RCC 7860 (cell line): Measurements from ENCODE around the gene RMDN2.
"Not testable (repeated sequence)": the region's sequence is repeated elsewhere in the genome, so short reads cannot be mapped to it uniquely, and the experiment has no call there.

Experiments
- DNase-seq: peaks from one replicate; pipeline ENCODE4 v3.0.0-alpha.2; 2015; ENCODE audit warnings: low spot score
- FAIRE-seq: peaks from 2 replicates; lab custom pipeline; 2012; peaks lifted over from hg19 to GRCh38; lab: Jason Lieb, UNC

RMDN2 gene

GRCh38 chr2:37984589-37984988, 59.5 kb downstream of the RMDN2 start:
- DNase-seq = no peak
- FAIRE-seq = peak; percentile 89

- FAIRE-seq = peak; percentile 81
- peak; percentile 25 for DNase-seq
Measured at GRCh38 chr2:37985333-37985732, 60.2 kb downstream of the RMDN2 start.

- DNase-seq (no peak), FAIRE-seq (no peak)
Measured at GRCh38 chr2:37987098-37987775, 62.1 kb downstream of the RMDN2 start.

GRCh38 chr2:37992601-37993000, 67.5 kb downstream of the RMDN2 start:
- DNase-seq (no peak), FAIRE-seq (peak; percentile 79)

GRCh38 chr2:37993143-37993542, 68.1 kb downstream of the RMDN2 start:
- no peak for FAIRE-seq

GRCh38 chr2:37997629-37998028, 72.5 kb downstream of the RMDN2 start:
- FAIRE-seq (peak; percentile 68), DNase-seq (no peak)

More at GRCh38 chr2:37993143-37993542, 68.1 kb downstream of the RMDN2 start:
- no peak for DNase-seq

GRCh38 chr2:38000485-38001222, 75.6 kb downstream of the RMDN2 start:
- FAIRE-seq = no peak
- DNase-seq = no peak

- not testable (repeated sequence) for DNase-seq, FAIRE-seq
Measured at GRCh38 chr2:38010187-38010586, 85.1 kb downstream of the RMDN2 start.

GRCh38 chr2:38010995-38011394, 85.9 kb downstream of the RMDN2 start:
- no peak for FAIRE-seq
- DNase-seq = no peak

GRCh38 chr2:38013158-38013752, 88.2 kb downstream of the RMDN2 start:
- FAIRE-seq = peak; percentile 82
- DNase-seq = peak; percentile 54

- DNase-seq (peak; percentile 60), FAIRE-seq (peak; percentile 71)
Measured at GRCh38 chr2:38016219-38016618, 91.1 kb downstream of the RMDN2 start.

- FAIRE-seq = no peak
- no peak for DNase-seq
Measured at GRCh38 chr2:38017836-38018235, 92.7 kb downstream of the RMDN2 start.

- not testable (repeated sequence) for FAIRE-seq, DNase-seq
Measured at GRCh38 chr2:38020359-38021069, 95.4 kb downstream of the RMDN2 start.

GRCh38 chr2:38021589-38021988, 96.5 kb downstream of the RMDN2 start:
- DNase-seq = no peak
- FAIRE-seq = no peak

GRCh38 chr2:38026846-38027245, 101.8 kb downstream of the RMDN2 start:
- DNase-seq (no peak), FAIRE-seq (no peak)

GRCh38 chr2:38028829-38029228, 103.7 kb downstream of the RMDN2 start:
- no peak for DNase-seq
- no peak for FAIRE-seq

GRCh38 chr2:38029512-38029911, 104.4 kb downstream of the RMDN2 start:
- DNase-seq (no peak), FAIRE-seq (no peak)

- FAIRE-seq = no peak
Measured at GRCh38 chr2:38030635-38031355, 105.7 kb downstream of the RMDN2 start.

GRCh38 chr2:38032946-38033345, 107.9 kb downstream of the RMDN2 start:
- FAIRE-seq (no peak), DNase-seq (no peak)

More at GRCh38 chr2:38030635-38031355, 105.7 kb downstream of the RMDN2 start:
- DNase-seq = no peak

GRCh38 chr2:38033646-38034045, 108.6 kb downstream of the RMDN2 start:
- FAIRE-seq (no peak), DNase-seq (no peak)
